Heart right ventricle (tissue), 16 donors: ENCODE data around the gene SRSF4. TPM values are rescaled to one million over a fixed set of nuclear protein-coding genes. Genes with fewer than 3 reads are reported as not detected.

Experiments used
- ATAC-seq, 8 donors: fragments of 200-7000 bp; cut with Tn5 transposase; one replicate each; pipeline ENCODE4 v1.9.1; 2020; ENCODE audit warnings: mild to moderate bottlenecking in 8 of 8, moderate library complexity in 8 of 8, moderate number of reproducible peaks in 1 of 8
- DNase-seq, 2 donors: peaks; one replicate each; pipeline ENCODE4 v3.0.0-alpha.2; 2020
- H3K27ac ChIP-seq, 10 donors: fragments of 200-600 bp; sonication (generic) in 2 of 10; one replicate each; pipeline versions ENCODE4 v1.5.0 to v1.8.0; 2020 to 2022; ENCODE audit warnings: mild to moderate bottlenecking in 3 of 10
- H3K27me3 ChIP-seq, 7 donors: fragments of 200-600 bp; one replicate each; pipeline ENCODE4 v1.8.0; 2021 to 2022; ENCODE audit warnings: mild to moderate bottlenecking in 2 of 7
- H3K36me3 ChIP-seq, 9 donors: fragments of 200-600 bp; sonication (generic) in 1 of 9; one replicate each; pipeline versions ENCODE4 v1.5.0 to v1.8.0; 2020 to 2022; ENCODE audit warnings: mild to moderate bottlenecking in 2 of 9
- H3K4me1 ChIP-seq, 9 donors: fragments of 200-600 bp; sonication (generic) in 1 of 9; one replicate each; pipeline versions ENCODE4 v1.5.0 to v1.8.0; 2020 to 2022; ENCODE audit warnings: mild to moderate bottlenecking in 4 of 9
- H3K4me3 ChIP-seq, 10 donors: fragments of 200-600 bp; sonication (generic) in 2 of 10; one replicate each; pipeline versions ENCODE4 v1.5.0 to v1.8.0; 2020 to 2022; ENCODE audit warnings: mild to moderate bottlenecking in 7 of 10, moderate library complexity in 2 of 10
- H3K9me3 ChIP-seq, 11 donors: fragments of 200-600 bp in 10 of 11; sonication (generic) in 2 of 11; one replicate each; pipeline versions ENCODE4 v1.5.0 to v1.8.0; 2013 to 2022; ENCODE audit warnings: mild to moderate bottlenecking in 2 of 11, control low read depth in 1 of 11, moderate library complexity in 1 of 11
- WGBS, 2 donors: extraction: QIAGEN DNeasy Blood & Tissue Kit; methylation state at CpG; one replicate each; pipeline ENCODE4 v1.1.7; 2013; ENCODE audit warnings: inconsistent platforms in 1 of 2; 5-methylcytosine and 5-hydroxymethylcytosine counted together
- intact Hi-C, 10 donors: fragments of 100-400 bp; cut with DNase I; formaldehyde crosslinking; loops; one replicate each; pipeline versions ENCODE4 v1.11.1 to v1.14.2; 2022
- polyA plus RNA-seq, 2 donors: library from polyadenylated mRNA; stranded (reverse); fragments of 200-250 nt; gene quantifications; one replicate each; pipeline ENCODE4 v1.2.3, GENCODE V29; 2013
- total RNA-seq, 10 donors: library from RNA; stranded (reverse); fragmentation: NEBNext Ultra II Directional in 3 of 10; extraction: Animal tissue kit (Norgen Biotek cat#: 25700) in 3 of 10; gene quantifications; one replicate each; pipeline versions ENCODE4 v1.2.1 to v1.2.4, GENCODE V29; 2021 to 2023
- TF ChIP-seq, protein P1 (sequence below), 9 donors: fragments of 200-600 bp; sonication (generic) in 2 of 9; IDR thresholded peaks; one replicate each; pipeline versions ENCODE4 v1.5.0 to v1.8.0; 2021 to 2022; ENCODE audit warnings: antibody characterized with exemption in 9 of 9, mild to moderate bottlenecking in 5 of 9, moderate library complexity in 1 of 9
- donor health status: Arrhythmogenic right ventricular cardiomyopathy.
- donor health status: ischemic (EF 13 %, LVEDD 7.1; RV severe dilation, severe dysfunction).
- donor health status: healthy with polysubstance abuse.
- donor health status: DM: no; HTN: yes; CAD: no.
- donor health status: DM: no; HTN: no; CAD: no.
- donor health status: ischemic (EF 25% LVEDD 6.9; RV normal size, moderate dysfunction).
- donor health status: ischemic (EF 25% LVEDD 5.7; RV mildly dilated, moderate dysfunction).
- donor health status: healthy.
- donor health status: DM: yes; HTN: yes; CAD: no.
- donor health status: Ischemic cardiomyopathy.
- donor health status: ischemic (EF 35%, LVEDD 5.7; RV mildly dilated, moderate dysfunction).
- donor health status: nonischemic (EF 11% LVEDD 7.7; RV severe dilation, severe dysfunction).
- donor health status: DM: yes; HTN: yes; CAD: no.
- donor health status: PGD.
- donor health status: ischemic (EF 29% LVEDD 5.4; RV normal size, mild dysfunction).
- donor health status: nonischemic (EF 23%, LVEDD 6.1; RV moderate dilation, normal function).

Gene SRSF4
- total and polyA plus RNA-seq, 12 donors: 40.8 to 67.8 (median 49.0) TPM

DNA sequence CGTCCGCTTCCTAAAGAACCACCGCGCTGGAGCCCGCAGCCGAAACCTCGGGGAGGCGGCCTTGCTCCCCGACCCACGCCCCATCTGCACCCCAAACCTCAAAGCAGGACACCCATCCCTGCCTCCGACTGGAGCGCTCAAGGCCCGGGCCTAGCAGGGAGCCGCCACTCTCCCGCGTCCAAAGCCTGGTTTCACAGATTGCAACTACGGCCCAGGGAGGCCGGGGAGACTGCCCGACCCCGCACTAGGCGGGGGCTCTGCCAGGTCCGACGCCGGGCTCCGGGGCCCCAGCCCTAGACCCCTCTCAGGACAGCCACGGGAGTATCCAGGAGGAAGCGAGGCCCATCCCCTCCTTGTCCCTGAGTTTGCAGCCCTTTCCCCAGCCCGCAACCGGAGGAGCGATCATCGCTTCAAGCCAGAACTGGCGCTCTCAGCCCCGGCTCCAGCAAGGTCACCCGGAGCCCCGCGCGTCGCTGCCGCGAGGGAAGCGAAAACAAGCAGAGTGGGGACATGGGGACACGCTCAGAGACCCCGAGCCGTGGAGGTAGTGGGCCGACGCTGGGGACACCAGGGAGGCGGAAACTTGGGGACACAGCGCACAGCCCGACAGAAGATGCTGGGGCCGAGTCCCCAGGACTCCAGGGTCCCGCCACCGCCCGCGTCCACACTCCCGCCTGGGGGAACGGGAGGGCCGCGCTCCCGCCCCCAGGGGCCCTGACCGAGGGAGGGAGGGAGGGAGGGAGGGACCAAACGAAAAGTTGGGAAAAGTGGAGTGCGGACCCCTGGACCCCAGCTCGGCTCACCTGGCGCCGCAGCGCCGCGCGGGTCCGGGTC is 58.4 kb downstream of the SRSF4 start:
- Histone ChIP-seq H3K27ac (peak overlapping the region; percentile 81 to 97 (median 90)), H3K36me3 (peaks cover 0 to 9% (median 0%) of the 10 kb centered on the region in 9 donors), H3K27me3 (peaks cover 0 to 63% (median 18%) of the 10 kb centered on the region in 7 donors), H3K4me1 (peaks cover 8 to 36% (median 28%) of the 10 kb centered on the region in 9 donors), H3K9me3 (no peaks in the 10 kb centered on the region), H3K4me3 (peak overlapping the region; percentile 59 to 99 (median 70))
- DNase-seq: peak; percentile 20 to 40
- intact Hi-C loops: loop anchor here in 6 of 10 donors (2.0 to 10.0 kb wide), 4 partner anchors 52 to 241 kb away; partner anchors contain the start of gene SRSF4 (in 5 of the 6)
- 7 to 8% methylated on average over 54 to 70 of the region's 70 CpGs for WGBS, 2 donors
- TF ChIP-seq, protein P1, sequence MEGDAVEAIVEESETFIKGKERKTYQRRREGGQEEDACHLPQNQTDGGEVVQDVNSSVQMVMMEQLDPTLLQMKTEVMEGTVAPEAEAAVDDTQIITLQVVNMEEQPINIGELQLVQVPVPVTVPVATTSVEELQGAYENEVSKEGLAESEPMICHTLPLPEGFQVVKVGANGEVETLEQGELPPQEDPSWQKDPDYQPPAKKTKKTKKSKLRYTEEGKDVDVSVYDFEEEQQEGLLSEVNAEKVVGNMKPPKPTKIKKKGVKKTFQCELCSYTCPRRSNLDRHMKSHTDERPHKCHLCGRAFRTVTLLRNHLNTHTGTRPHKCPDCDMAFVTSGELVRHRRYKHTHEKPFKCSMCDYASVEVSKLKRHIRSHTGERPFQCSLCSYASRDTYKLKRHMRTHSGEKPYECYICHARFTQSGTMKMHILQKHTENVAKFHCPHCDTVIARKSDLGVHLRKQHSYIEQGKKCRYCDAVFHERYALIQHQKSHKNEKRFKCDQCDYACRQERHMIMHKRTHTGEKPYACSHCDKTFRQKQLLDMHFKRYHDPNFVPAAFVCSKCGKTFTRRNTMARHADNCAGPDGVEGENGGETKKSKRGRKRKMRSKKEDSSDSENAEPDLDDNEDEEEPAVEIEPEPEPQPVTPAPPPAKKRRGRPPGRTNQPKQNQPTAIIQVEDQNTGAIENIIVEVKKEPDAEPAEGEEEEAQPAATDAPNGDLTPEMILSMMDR (IDR thresholded peaks at IDR 0.05): no peak
- peak in 4 of 8 donors; percentile 2 to 6 (median 4) for ATAC-seq

DNA sequence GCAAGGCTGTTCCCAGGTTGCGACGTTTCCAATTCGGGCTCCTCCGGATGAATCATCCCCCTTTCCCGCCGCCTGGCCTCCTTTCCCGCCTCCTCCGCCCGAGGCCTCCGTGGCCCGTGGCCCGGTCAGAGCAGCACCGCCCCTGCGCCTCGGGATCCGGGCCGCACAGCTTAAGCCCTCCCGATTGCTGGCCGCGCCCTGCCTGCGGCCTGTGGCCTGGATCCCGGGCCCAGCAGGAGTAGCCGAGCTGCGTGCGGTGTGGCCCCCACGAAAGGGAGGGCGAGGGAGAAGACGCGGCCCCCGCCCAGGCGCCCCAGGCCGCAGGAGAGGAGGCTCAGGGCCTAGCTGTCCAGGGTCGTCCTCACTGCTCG is 59.0 kb downstream of the SRSF4 start:
- intact Hi-C loops: loop anchor here in 6 of 10 donors (2.0 to 10.0 kb wide), 4 partner anchors 52 to 240 kb away; partner anchors contain the start of gene SRSF4 (in 5 of the 6)
- peaks cover 0 to 63% (median 18%) of the 10 kb centered on the region in 7 donors for H3K27me3 ChIP-seq
- peak; percentile 65 to 73 for DNase-seq
- peak overlapping the region; percentile 59 to 99 (median 70) for H3K4me3 ChIP-seq
- TF ChIP-seq, protein P1 (IDR thresholded peaks at IDR 0.05): peak in 1 of 9 donors; percentile 4
- H3K27ac ChIP-seq: peak overlapping the region; percentile 81 to 97 (median 90)
- H3K9me3 ChIP-seq: no peaks in the 10 kb centered on the region
- peaks cover 8 to 36% (median 28%) of the 10 kb centered on the region in 9 donors for H3K4me1 ChIP-seq
- WGBS, 2 donors: 8 to 10% methylated on average over 34 of the region's 34 CpGs
- peaks cover 0 to 15% (median 0%) of the 10 kb centered on the region in 9 donors for H3K36me3 ChIP-seq
- peak; percentile 34 to 61 (median 54) for ATAC-seq

DNA sequence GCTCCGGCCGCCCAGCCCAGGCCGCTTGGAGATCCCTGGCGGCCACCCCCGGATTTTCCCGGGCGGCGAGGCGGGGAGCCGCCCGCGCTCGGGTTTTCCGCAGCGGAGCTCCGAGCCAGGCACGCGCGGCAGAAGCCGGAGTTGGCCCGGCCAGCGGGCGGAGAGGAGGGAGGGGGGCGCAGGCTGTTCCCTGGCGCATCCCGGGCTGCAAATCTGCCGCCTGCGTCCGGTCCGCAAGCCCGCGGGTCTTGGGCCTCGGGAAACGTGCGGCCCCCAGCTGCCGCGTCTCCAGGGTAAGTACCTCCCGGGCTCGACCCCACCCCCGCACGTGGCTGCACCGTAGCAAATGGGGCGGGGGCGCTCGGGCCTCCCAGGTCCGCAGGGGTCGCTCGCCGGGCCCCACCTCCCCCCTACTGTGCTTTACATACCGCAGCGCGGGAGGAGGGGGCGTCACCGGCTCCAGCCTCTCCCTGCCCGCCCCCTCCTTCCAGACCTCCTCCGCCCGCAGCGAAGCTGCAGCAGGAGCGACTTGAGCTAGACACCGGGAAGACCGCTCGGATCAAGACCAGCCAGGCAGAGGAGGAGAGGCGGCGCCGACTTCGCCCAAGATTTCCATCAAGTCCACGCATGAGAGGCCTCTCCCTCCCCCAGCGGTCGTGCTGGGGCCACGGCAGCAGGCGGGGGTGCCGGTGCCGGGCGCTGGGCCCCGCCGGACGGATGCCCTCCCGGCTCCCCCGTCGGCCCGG is 59.6 kb downstream of the SRSF4 start:
- Histone ChIP-seq H3K4me1 (peaks cover 8 to 36% (median 28%) of the 10 kb centered on the region in 9 donors), H3K27me3 (peaks cover 0 to 63% (median 18%) of the 10 kb centered on the region in 7 donors), H3K9me3 (no peaks in the 10 kb centered on the region), H3K4me3 (peak overlapping the region; percentile 59 to 99 (median 70)), H3K27ac (peak overlapping the region; percentile 81 to 97 (median 90)), H3K36me3 (peaks cover 0 to 21% (median 0%) of the 10 kb centered on the region in 9 donors)
- ATAC-seq: peak in 3 of 8 donors; percentile 1 to 5 (median 4)
- intact Hi-C loops: loop anchor here in 6 of 10 donors (2.0 to 10.0 kb wide), 4 partner anchors 53 to 240 kb away; partner anchors contain the start of gene SRSF4 (in 5 of the 6)
- WGBS, 2 donors: 1% methylated on average over 79 to 81 of the region's 81 CpGs
- TF ChIP-seq, protein P1 (IDR thresholded peaks at IDR 0.05): peak in 1 of 9 donors; percentile 4
- peak; percentile 34 to 42 for DNase-seq
